KOPT-K1 (cell line): Measurements from ENCODE around the gene SPOCK2.
"Not testable (repeated sequence)": the region's sequence is repeated elsewhere in the genome, so short reads cannot be mapped to it uniquely, and the experiment has no call there.

ENCODE experiments used
- H3K27ac ChIP-seq: fragments of 200-600 bp; sonication (generic); 2 replicates; pipeline ENCODE4 v1.5.1; 2016; ENCODE audit warnings: antibody characterized with exemption, mild to moderate bottlenecking, low read depth, low read length; ENCODE audit not compliant: poor library complexity, severe bottlenecking
- H3K36me3 ChIP-seq: fragments of 200-600 bp; sonication (generic); 2 replicates; pipeline ENCODE4 v1.5.1; 2017; ENCODE audit warnings: antibody characterized with exemption, mild to moderate bottlenecking, low read length, moderate library complexity; ENCODE audit not compliant: insufficient read depth
- H3K9me3 ChIP-seq: fragments of 200-600 bp; sonication (generic); 2 replicates; pipeline ENCODE4 v1.5.1; 2017; ENCODE audit warnings: antibody characterized with exemption, low read length, mild to moderate bottlenecking; ENCODE audit not compliant: insufficient read depth, poor library complexity, severe bottlenecking

Gene SPOCK2

GRCh38 chr10:72087969-72088888, at the start of gene SPOCK2:
SPOCK2 (minus strand) TSS chr10:72088551; CDS start chr10:72088328, 223 bp downstream.
- no peak within 1 kb of the TSS for H3K27ac ChIP-seq
- H3K9me3 ChIP-seq = no peaks in the 10 kb centered on the region
- H3K36me3 ChIP-seq = no peaks in the 10 kb centered on the region

GRCh38 chr10:72137583-72137982, 49.2 kb upstream of the SPOCK2 start:
- H3K27ac ChIP-seq = no peak overlapping the region
- H3K36me3 ChIP-seq = peaks cover 13% of the 10 kb centered on the region; the same call in 1 of the 2 replicates
- peaks cover 6% of the 10 kb centered on the region for H3K9me3 ChIP-seq

- H3K9me3 ChIP-seq, H3K27ac ChIP-seq: not testable (repeated sequence)
- H3K36me3 ChIP-seq = peaks cover 16% of the 10 kb centered on the region; the same call in 1 of the 2 replicates
Observed at GRCh38 chr10:72136225-72136624, 47.9 kb upstream of the SPOCK2 start.

- peaks cover 6% of the 10 kb centered on the region for H3K9me3 ChIP-seq
- H3K27ac ChIP-seq = no peak overlapping the region
- H3K36me3 ChIP-seq = peaks cover 16% of the 10 kb centered on the region; the same call in 1 of the 2 replicates
Observed at GRCh38 chr10:72134785-72135767, 46.7 kb upstream of the SPOCK2 start.

- H3K27ac ChIP-seq = no peak overlapping the region
- H3K36me3 ChIP-seq = peaks cover 17% of the 10 kb centered on the region; the same call in 1 of the 2 replicates
- peaks cover 6% of the 10 kb centered on the region for H3K9me3 ChIP-seq
Observed at GRCh38 chr10:72133517-72133916, 45.2 kb upstream of the SPOCK2 start.

- peaks cover 6% of the 10 kb centered on the region for H3K9me3 ChIP-seq
- peaks cover 24% of the 10 kb centered on the region; the same call in 1 of the 2 replicates for H3K36me3 ChIP-seq
- no peak overlapping the region for H3K27ac ChIP-seq
Observed at GRCh38 chr10:72132854-72133253, 44.5 kb upstream of the SPOCK2 start.

GRCh38 chr10:72127571-72127970, 39.2 kb upstream of the SPOCK2 start:
- Histone ChIP-seq H3K36me3 (peaks cover 26% of the 10 kb centered on the region; the same call in 1 of the 2 replicates), H3K9me3 (no peaks in the 10 kb centered on the region), H3K27ac (no peak overlapping the region)

- no peaks in the 10 kb centered on the region for H3K9me3 ChIP-seq
- H3K27ac ChIP-seq = no peak overlapping the region
- peaks cover 23% of the 10 kb centered on the region; the same call in 1 of the 2 replicates for H3K36me3 ChIP-seq
Observed at GRCh38 chr10:72126872-72127232, 38.5 kb upstream of the SPOCK2 start.

- H3K27ac ChIP-seq = no peak overlapping the region
Observed at GRCh38 chr10:72126184-72126871, 38.0 kb upstream of the SPOCK2 start.

GRCh38 chr10:72124989-72125388, 36.6 kb upstream of the SPOCK2 start:
- Histone ChIP-seq H3K27ac (no peak overlapping the region), H3K9me3 (no peaks in the 10 kb centered on the region), H3K36me3 (peaks cover 29% of the 10 kb centered on the region; the same call in 1 of the 2 replicates)

More at GRCh38 chr10:72126184-72126871, 38.0 kb upstream of the SPOCK2 start:
- H3K36me3 ChIP-seq = peaks cover 27% of the 10 kb centered on the region; the same call in 1 of the 2 replicates
- no peaks in the 10 kb centered on the region for H3K9me3 ChIP-seq

- Histone ChIP-seq H3K27ac (no peak overlapping the region), H3K9me3 (no peaks in the 10 kb centered on the region), H3K36me3 (peaks cover 29% of the 10 kb centered on the region; the same call in 1 of the 2 replicates)
Observed at GRCh38 chr10:72124381-72124780, 36.0 kb upstream of the SPOCK2 start.

- peaks cover 29% of the 10 kb centered on the region; the same call in 1 of the 2 replicates for H3K36me3 ChIP-seq
- H3K27ac ChIP-seq = no peak overlapping the region
- H3K9me3 ChIP-seq = no peaks in the 10 kb centered on the region
Observed at GRCh38 chr10:72123616-72124015, 35.3 kb upstream of the SPOCK2 start.

GRCh38 chr10:72122221-72122620, 33.9 kb upstream of the SPOCK2 start:
- peaks cover 16% of the 10 kb centered on the region for H3K36me3 ChIP-seq
- no peak overlapping the region for H3K27ac ChIP-seq
- peaks cover 1% of the 10 kb centered on the region for H3K9me3 ChIP-seq

- H3K36me3 ChIP-seq = peaks cover 16% of the 10 kb centered on the region
- H3K9me3 ChIP-seq = peaks cover 10% of the 10 kb centered on the region
- H3K27ac ChIP-seq = no peak overlapping the region
Observed at GRCh38 chr10:72121389-72121788, 33.0 kb upstream of the SPOCK2 start.
